ENCODE results near the gene GLS.

The GLS gene

GRCh38 chr2:190910341-190911136, 29.9 kb downstream of the GLS start:
- no peak for TF ChIP-seq TCF12 (IDR thresholded peaks at IDR 0.05; ENCODE audit: low read depth)
- TF ChIP-seq FOXM1 (IDR thresholded peaks at IDR 0.05; ENCODE audit: borderline replicate concordance, low read depth) = no peak
- no peak for TF ChIP-seq NFIC (IDR thresholded peaks at IDR 0.05)
- no peak for TF ChIP-seq CEBPB (IDR thresholded peaks at IDR 0.05)
- TF ChIP-seq YY1 (IDR thresholded peaks at IDR 0.05; ENCODE audit: low read depth) = no peak
- TF ChIP-seq MAX (IDR thresholded peaks at IDR 0.05) = no peak
- TF ChIP-seq ZBTB7A (IDR thresholded peaks at IDR 0.05; ENCODE audit: low read depth) = no peak
- no peak for TF ChIP-seq REST (IDR thresholded peaks at IDR 0.05; ENCODE audit: low read depth)
- TF ChIP-seq TEAD4 (IDR thresholded peaks at IDR 0.05) = no peak
- no peak for TF ChIP-seq USF1 (IDR thresholded peaks at IDR 0.05)
- TF ChIP-seq CREB1 (IDR thresholded peaks at IDR 0.05; ENCODE audit: low read depth) = no peak
- no peak for TF ChIP-seq EP300 (IDR thresholded peaks at IDR 0.05; ENCODE audit: borderline replicate concordance)
- no peak for TF ChIP-seq TAF1 (IDR thresholded peaks at IDR 0.05; ENCODE audit: low read depth)
- no peak for TF ChIP-seq EGR1 (IDR thresholded peaks at IDR 0.05)
- TF ChIP-seq RAD21 (IDR thresholded peaks at IDR 0.05; ENCODE audit: low read depth) = no peak

GRCh38 chr2:190911813-190912212, 31.2 kb downstream of the GLS start:
- TF ChIP-seq USF1 (IDR thresholded peaks at IDR 0.05) (no peak), CREB1 (IDR thresholded peaks at IDR 0.05; ENCODE audit: low read depth) (no peak), TAF1 (IDR thresholded peaks at IDR 0.05; ENCODE audit: low read depth) (no peak), EP300 (IDR thresholded peaks at IDR 0.05; ENCODE audit: borderline replicate concordance) (no peak), RAD21 (IDR thresholded peaks at IDR 0.05; ENCODE audit: low read depth) (no peak), TCF12 (IDR thresholded peaks at IDR 0.05; ENCODE audit: low read depth) (no peak), CEBPB (IDR thresholded peaks at IDR 0.05) (no peak)

- no peak for TF ChIP-seq FOXM1 (IDR thresholded peaks at IDR 0.05; ENCODE audit: borderline replicate concordance, low read depth)
- TF ChIP-seq CEBPB (IDR thresholded peaks at IDR 0.05) = no peak
- no peak for TF ChIP-seq USF1 (IDR thresholded peaks at IDR 0.05)
- no peak for TF ChIP-seq TCF12 (IDR thresholded peaks at IDR 0.05; ENCODE audit: low read depth)
- TF ChIP-seq CREB1 (IDR thresholded peaks at IDR 0.05; ENCODE audit: low read depth) = no peak
- TF ChIP-seq RAD21 (IDR thresholded peaks at IDR 0.05; ENCODE audit: low read depth) = no peak
- TF ChIP-seq MAX (IDR thresholded peaks at IDR 0.05) = no peak
- no peak for TF ChIP-seq NFIC (IDR thresholded peaks at IDR 0.05)
- no peak for TF ChIP-seq EP300 (IDR thresholded peaks at IDR 0.05; ENCODE audit: borderline replicate concordance)
- TF ChIP-seq REST (IDR thresholded peaks at IDR 0.05; ENCODE audit: low read depth) = no peak
- no peak for TF ChIP-seq EGR1 (IDR thresholded peaks at IDR 0.05)
Observed at GRCh38 chr2:190912726-190913125, 32.1 kb downstream of the GLS start.

GRCh38 chr2:190913725-190914124, 33.1 kb downstream of the GLS start:
- TF ChIP-seq TEAD4 (IDR thresholded peaks at IDR 0.05) = no peak
- TF ChIP-seq REST (IDR thresholded peaks at IDR 0.05; ENCODE audit: low read depth) = no peak
- TF ChIP-seq CEBPB (IDR thresholded peaks at IDR 0.05) = no peak
- TF ChIP-seq YY1 (IDR thresholded peaks at IDR 0.05; ENCODE audit: low read depth) = no peak
- TF ChIP-seq ZBTB7A (IDR thresholded peaks at IDR 0.05; ENCODE audit: low read depth) = no peak

Data from Ishikawa (cell line).